Activated CD4-positive, alpha-beta T cell treated with anti-CD3 and anti-CD28 coated beads, Interleukin-2, amount 50 U/mL, for 1 hour (primary cell): Measurements from ENCODE around the gene SERF2.
A peak's percentile ranks its signal among the peaks of the same experiment; 100 is the strongest.
"Not testable (repeated sequence)": the region's sequence is repeated elsewhere in the genome, so short reads cannot be mapped to it uniquely, and the experiment has no call there.

ENCODE experiments used
- DNase-seq: peaks from one replicate; pipeline ENCODE4 v3.0.0-alpha.2; 2020

SERF2 gene

DNA sequence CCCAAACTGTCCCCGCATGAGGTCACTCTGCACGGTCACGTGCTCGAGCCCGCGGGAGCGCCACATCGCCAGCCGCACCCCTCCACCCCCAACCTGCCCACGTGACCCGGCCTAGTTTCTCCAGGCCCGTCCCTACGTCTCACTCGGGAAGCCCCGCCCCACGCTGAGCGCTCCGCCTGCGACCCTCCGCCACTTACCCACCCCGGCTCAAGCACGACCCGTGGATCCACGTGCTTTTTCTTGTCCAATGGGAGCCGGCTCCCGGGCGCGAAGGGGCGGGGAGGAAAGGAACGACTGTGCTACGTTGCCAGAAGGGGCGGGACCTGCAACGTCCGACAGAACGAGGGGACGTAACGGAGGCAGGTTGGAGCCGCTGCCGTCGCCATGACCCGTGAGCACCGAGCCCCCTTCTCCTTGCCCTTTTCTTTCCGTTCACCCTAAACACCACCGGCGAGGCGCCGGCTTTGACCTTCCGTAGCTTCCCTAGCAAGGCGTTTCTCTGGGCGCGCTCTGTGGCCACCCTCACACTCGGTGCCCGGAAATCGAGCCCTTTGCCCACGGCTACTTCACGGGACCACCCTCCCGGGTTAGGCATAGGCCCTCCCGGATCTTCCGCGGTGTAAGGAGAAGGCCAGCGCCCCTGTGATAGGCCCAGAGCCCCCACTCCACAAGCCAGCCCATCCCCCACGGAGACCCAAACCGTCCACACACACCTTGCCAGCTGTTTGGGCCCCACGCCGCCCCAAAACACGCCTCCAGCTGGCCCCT, at the start of gene SERF2:
Gene SERF2, plus strand, starts transcription at position 328 of the 768 bp plus-strand sequence. Its CDS starts 57 bp downstream, at position 385.
- peak; percentile 99 for DNase-seq

DNA sequence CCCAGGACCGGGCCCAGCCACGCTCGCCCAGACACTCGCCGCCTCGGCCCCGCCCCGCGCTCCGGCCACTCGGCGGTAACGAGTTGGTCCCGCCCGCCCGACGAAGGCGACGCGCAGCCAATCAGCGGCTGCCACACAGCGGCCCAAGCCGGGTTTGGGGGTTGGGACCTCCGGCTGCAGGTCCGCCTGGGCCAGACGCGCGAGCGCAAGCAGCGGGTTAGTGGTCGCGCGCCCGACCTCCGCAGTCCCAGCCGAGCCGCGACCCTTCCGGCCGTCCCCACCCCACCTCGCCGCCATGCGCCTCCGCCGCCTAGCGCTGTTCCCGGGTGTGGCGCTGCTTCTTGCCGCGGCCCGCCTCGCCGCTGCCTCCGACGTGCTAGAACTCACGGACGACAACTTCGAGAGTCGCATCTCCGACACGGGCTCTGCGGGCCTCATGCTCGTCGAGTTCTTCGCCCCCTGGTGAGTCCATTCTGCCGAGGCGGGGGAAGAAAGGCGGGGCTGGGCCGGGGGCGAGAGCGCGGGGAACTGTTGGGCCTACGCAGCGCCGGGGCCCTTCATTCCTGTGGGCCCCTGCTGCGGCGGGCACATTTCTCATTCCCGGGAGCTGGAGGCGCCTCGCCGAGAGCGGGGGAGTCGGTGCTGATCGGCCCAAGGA, 45.7 kb upstream of the SERF2 start, which contains the start of gene PDIA3:
Gene PDIA3, plus strand, starts transcription at position 194 of the 658 bp plus-strand sequence. Its CDS starts 102 bp downstream, at position 296.
- peak; percentile 81 for DNase-seq

DNA sequence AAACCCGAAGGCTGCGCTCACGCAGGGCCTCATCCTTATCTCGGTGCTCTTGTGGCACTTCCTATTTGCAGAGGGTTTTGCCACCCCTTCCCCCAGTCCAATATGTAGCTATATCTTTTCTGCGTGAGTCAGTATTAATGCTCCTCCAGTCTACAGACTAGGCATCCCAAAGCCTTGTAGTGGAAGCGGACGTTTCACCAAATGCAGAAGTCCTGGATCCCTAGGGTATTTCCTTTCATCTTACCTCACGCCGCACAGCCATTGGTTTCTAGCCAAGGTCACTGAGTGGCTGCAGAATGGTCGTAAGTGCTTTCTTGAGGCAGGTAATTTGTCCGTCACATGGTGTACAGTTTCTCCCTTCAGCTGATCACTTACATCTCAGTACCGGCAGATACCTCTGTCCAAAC, 45.2 kb upstream of the SERF2 start:
- not testable (repeated sequence) for DNase-seq

DNA sequence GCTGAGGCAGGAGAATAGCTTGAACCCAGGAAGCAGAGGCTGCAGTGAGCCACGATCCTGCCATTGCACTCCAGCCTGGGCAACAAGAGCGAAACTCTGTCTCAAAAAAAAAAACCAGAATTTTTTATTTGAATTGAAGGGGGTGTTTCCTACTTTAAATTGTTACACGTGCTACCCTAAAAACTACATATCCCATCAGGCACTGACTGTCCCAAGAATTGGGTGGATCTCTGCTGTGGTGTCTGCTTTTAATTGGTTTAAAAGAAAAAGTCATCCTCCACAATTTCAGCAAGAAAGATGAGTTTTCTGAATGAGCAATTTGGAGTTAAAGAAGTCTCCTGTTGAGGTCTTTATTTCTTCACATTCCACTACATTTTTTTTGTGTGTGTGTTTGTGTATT, 43.7 kb upstream of the SERF2 start:
- no peak for DNase-seq

DNA sequence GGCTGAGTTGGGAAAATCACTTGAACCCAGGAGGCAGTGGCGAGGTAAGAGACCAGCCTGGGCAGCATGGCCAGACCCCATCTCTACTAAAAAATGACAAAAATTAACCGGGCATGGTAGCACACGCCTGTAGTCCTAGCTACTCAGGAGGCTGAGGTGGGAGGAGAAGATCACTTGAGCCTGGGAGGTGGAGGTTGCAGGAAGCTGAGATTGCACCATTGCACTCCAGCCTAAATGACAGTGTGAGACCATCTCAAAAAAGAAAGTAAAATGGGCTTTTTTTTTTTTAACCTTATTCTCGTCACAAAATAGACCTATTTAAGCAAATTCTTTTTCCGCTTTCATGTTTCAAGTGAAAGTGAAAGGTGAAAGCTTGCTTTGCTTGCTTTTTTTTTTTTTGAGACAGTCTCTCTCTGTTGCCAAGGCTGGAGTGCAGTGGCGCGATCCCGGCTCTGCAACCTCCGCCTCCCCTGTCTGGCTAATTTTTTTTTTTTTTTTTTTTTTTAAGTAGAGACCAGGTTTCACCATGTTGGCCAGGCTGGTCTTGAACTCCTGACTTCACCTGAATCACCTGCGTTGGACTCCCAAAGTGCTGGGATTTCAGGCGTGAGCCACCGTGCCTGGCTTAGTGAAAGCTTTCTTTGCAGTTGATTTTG, 42.3 kb upstream of the SERF2 start:
- DNase-seq, result peak; percentile 22

DNA sequence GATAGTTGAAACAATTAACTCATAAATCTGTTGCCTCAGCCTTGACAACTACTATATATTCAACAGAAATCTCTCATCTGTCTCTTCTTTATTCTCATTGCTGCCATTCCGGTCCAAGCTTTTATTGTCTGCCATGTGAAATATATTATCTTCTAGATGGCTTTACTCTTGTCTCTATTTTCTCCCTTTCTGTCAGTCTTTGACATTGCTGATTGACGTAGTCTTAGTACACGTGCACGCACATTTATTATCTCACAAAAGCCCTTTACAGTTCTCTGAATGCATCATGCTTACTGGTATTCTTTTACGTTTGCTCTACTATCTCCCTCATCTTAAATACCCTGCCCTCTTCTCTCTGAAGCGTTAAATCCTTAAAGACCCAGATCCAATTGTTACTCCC, 40.2 kb upstream of the SERF2 start:
- no peak for DNase-seq

DNA sequence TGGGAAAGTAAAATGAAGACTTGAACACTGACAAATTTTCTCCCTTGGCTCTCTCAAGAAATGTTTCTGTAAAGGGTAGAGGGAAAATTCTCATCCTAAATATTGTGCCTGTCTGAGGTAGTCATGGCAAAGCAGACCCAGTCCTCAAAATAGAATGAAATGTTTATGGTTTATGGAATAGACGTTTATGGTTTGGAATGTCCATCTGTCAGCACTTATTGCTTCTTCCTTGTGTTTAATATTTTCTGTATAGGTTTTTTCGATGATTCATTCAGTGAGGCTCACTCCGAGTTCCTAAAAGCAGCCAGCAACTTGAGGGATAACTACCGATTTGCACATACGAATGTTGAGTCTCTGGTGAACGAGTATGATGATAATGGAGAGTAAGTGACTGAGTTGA, 29.3 kb upstream of the SERF2 start:
- DNase-seq, result no peak

DNA sequence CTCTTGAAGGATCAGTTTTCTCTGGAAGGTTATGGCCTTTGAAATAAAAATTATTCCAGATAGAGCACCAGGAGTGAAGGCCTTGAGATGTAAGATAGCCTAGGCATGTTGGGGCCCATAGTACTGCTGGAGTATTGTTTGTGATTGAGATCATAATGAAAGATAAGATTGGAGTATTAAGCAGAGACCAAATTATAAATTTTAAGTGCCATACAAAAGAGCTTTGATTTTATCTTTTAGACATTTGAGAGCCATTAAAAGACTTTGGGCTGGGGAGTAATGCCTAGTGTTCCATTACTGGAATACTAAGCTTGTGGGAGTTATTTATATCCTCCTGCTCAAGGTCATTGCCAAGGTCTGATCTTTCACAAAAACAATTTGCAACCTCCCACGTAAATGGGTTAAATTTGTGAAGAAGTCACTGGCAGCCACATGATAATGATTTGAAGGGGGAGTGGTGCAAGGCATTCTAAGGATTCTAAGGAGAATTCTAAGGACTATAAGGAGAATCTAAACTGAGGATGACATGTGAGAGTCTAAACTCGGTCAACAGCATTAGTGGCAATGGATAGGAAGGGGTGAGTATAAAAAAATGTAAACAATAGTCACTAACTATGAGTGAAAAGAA, 28.2 kb upstream of the SERF2 start:
- DNase-seq, result no peak

DNA sequence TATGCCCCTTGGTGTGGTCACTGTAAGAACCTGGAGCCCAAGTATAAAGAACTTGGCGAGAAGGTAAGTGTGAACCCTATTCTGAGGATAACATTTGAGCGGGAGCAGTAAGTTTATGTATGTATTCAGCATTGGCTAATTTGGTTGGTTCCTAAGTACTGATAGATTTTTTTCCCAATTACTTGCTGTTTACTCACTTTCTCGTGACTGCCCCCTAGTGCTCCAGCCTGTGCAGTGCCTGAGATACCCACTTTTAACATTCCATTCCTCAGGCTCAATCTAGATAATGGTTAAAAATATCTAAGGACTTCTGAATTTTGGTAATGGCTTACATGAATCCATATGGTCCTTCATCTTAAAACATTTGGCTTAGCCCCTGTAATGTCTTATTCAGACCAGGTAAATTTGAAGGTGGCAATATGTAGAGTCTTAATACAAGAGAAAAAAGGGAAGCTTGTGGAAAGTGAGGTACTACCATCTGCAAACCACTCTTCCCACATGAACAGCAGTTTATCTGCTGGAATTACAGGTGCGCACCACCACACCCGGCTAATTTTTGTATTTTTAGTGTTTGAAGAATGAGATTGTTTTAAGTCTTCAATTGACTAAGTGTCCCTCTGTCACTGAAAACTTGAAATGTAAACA, 22.4 kb upstream of the SERF2 start:
- peak; percentile 68 for DNase-seq

DNA sequence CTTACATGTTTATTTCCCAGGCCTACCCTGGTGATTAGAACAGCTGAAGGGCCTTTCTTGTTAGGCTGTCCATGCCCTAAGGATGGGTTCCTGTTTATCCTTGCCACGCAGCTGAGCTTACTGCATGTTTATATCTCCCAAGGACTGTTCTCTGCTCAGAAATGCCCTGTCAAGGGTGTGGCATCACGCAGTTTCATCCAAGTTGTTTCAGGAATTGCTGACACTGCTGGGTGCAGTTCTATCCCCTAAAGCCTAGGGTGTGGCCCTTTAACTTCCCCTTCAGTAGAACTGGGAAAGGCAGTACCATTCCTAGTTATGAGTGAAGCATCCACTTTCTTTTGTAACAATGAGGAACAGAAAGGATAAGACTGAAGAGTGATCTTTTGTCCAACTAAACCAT, 20.3 kb upstream of the SERF2 start:
- DNase-seq, result no peak

DNA sequence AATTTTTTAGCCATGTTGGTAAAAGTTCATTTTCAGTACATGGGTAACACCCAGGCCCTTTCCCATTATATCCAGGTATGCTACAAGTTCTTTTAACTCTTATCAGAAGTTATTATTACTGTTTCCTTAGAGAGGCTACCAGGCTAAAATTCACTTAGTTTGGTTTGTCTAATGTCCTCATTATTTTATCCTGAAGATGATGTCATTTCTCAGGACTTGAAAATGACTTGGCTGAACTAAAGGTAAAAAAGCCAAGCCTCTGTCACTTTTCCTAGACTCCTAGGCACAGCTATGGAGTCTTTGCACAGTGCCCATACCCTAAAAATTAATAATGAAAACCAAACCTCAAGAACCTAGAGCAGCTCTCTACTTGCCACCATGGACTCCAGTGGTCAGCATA, 19.5 kb upstream of the SERF2 start:
- DNase-seq, result no peak

DNA sequence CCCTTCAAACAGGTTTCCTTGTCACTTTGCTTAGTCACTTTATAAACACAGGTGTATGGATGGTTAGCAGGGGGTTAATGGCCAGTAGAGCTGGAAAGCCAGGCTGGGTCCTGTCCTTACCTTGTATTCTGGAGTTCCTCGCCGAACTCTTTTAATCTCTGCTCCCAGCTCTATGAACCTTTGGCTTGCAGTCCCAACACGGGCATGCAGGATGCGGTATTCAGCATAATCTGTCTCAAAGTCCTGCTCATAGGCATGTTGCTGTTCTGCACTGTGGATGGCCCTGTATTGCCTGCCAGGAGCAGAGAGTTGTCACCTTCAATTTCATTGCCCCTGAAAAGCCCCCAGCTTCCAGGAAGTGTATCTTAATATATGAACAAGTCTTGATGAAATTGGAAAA, 18.1 kb upstream of the SERF2 start:
- no peak for DNase-seq

DNA sequence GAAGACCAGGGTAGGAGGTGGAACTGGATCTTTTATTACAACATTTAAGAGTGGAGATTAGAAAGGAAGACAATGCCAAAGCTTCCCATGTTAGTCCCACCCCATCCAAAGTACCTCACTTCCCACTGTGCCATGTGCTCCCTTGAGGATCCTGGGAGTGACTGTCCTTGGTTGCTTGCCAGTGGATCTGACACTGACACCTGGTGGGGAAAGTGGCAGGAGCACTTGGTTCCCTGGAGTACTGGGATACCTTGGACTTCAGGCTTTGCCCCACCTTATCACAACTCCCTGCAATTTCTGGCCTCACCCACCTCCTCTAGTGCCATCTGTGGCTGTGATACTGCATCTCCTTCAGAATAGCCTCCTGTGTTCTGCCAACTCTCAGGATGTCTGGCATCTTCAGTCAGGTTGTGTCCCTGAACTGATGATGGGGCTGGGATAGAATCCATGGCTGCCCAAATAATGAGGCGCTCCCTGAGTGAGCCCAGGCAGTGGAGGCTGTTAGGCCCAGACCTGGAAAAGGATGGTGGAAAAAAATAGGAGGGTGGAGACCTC, 16.6 kb upstream of the SERF2 start:
- DNase-seq, result no peak

DNA sequence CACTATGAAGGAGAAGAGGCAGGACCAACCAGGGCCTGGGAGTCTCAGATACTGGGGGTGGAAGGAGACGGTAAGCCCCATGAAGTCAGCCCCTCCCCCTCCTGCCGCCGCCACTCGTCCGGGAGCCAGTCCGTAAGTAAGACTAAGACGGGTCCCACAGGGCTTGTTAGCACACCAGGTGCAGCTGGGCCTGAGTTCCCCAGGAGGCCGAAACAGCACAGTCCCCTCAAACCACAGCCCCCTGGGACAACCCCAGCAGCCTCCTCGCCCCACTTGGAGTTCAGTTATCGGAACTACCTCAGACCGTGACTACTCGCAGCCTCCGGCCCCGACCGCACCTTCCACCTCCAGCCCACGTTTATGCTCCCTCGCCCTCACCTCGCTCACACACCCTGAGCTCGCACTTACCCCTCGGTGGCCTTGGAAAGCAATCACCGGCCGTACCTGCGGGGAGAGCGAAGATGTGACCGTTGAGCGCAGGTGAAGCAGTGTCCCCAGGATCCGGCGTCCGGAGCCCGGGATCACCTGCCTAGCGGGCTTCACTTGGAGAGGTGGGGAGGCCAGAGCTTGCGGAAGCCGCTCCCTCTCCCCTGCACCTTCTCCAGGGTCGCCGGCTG, 15.9 kb upstream of the SERF2 start:
- no peak for DNase-seq

DNA sequence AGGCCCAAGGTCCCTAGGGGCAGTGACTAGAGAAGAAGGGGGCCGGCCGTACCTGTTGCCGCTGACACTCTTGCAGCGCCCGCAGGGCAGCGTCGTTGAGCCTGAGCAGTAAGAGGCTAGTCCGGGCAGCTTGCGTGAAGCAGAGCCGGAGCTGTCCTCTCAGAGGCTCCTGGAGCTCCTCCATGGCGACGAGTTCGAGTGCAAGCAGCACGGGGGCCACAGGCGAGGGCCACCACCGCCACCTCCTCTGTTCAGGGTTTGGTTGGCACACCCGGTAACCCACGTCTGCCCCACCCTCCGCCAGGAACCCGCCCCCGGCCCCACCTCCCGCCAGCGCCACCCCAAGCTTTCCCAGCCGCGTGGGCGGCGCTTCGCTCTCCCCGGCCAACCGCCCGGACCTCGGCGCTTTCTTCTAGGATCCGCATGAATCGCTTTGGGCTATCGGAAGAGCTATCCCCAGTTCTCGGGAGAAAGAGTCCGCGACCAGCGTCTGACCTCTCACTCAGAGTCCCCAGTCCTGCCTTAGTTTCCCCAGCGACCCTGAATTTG, 15.3 kb upstream of the SERF2 start, which contains the start of gene ELL3:
Gene ELL3, minus strand, starts transcription at position 249 of the 549 bp plus-strand sequence. Its CDS starts 65 bp downstream, at position 184.
- DNase-seq, result peak; percentile 74

DNA sequence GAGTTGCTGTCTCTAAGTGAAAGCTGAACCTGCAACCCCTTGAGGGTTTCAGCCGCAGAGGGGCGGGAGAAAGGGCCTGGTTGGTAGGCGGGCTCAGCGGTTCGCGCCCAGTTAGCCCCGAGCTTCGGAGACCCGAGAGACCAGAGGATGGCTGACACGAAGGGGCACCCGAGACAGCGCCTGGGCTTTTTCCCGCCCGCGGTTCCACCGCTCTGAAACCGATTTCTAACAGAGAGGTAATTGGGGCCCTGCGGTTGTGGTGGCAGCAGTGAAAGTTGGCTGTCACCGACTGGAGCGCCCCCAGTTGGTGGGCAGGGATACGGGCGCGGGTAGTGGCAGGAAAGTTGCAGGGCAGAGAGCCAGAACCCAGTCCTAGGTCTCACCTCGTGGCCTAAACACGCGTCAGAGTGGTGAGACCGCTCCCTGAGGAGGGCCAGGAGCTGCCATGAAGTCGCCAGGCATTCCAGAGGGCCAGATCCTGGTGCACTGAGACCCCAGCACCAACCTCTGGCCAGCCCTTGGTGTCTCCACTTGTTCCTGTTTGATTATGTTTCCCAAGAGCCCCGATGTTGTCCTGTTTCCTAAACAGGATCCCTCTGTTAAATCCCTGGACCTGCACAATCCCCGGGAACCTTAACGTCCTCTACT, 14.7 kb upstream of the SERF2 start:
- peak; percentile 80 for DNase-seq

DNA sequence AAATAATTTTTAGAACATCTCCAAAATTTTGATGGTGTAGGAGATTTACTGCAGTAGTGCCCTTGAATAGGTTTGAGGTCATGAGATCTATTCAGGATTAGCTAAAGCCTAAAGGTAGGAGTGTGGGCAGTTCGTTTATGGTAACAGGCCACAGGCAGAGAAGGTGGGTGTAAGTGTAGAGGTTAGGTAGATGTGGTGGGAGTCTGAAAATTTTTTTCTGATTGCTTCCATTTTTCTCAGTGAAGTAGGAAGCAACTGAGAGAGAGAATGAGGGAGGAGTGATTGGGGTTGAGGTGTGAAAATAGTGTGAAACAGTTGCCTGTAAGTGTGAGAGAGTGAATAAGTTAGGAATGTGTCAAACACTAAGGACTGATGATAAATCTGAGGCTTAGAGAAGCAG, 13.1 kb upstream of the SERF2 start:
- no peak for DNase-seq

DNA sequence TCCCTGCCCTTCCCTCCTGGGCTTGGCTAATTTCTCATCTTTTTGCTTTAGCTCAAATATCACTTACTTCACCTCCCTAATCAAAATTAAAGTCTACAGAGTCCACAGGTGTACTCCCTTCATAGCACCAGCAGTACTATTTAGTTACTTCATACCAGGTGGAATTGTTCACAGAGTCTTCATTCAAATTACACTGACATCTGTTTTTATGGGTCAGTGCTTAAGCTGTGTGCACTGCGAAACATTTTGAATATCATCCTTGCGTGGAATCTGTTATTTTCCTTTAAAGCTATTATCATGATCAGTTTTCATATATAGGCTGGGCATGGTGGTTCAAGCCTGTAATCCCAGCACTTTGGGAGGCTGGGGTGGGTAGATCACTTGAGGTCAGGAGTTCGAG, 2.7 kb upstream of the SERF2 start:
- DNase-seq, result no peak

DNA sequence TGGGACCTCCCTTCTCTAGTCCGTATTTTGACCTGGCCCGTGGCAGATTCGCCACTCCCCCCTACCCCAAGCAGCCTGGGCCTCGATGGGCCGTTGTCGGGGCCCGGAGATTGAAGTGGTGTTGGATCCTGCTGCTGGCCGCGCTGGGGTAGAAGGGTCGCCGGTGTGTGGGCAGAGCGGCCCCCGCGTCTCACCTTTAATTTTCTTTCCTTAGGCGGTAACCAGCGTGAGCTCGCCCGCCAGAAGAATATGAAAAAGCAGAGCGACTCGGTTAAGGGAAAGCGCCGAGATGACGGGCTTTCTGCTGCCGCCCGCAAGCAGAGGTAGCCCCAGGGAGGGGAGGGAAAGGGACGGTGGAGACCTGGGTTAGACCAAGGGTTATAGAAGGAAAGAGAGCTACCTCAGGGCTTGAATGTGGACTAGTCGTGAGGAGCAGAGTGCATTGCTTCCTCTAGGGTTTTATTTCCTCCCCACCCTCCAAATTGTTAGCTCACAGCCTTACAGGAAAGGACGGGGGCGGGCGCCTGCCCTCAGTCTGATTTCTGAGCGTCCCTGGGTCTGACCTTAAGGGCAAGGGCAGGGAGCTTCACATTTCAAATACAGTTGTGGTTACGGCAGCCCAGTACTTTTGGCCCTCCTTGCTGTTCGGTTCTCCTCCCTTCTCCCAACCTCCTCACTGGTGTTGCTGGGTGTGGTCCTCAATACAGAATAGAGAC, 799 bp downstream of the SERF2 start:
- no peak for DNase-seq

DNA sequence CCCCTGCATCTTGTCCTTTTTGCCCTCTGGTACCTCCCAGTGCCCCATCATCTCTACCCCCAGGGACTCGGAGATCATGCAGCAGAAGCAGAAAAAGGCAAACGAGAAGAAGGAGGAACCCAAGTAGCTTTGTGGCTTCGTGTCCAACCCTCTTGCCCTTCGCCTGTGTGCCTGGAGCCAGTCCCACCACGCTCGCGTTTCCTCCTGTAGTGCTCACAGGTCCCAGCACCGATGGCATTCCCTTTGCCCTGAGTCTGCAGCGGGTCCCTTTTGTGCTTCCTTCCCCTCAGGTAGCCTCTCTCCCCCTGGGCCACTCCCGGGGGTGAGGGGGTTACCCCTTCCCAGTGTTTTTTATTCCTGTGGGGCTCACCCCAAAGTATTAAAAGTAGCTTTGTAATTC, 1.5 kb downstream of the SERF2 start:
- DNase-seq, result no peak
